Keratinocyte (primary cell): ENCODE measurements around the gene SETD7.

Source experiments
- EZH2 ChIP-seq: IDR thresholded peaks from one replicate; pipeline ENCODE4 v1.6.1; 2012; ENCODE audit warnings: inconsistent platforms, mild to moderate bottlenecking, low read length, moderate library complexity
- TF ChIP-seq, protein P1 (sequence below), 3 experiments: IDR thresholded peaks in 1 of 3; conservative IDR thresholded peaks in 1 of 3; optimal IDR thresholded peaks in 1 of 3; 2 replicates in 2 of 3; 3 replicates in 1 of 3; pipeline versions ENCODE3 to v1.5.1; 2011; ENCODE audit warnings: low read length in 3 of 3, mild to moderate bottlenecking in 3 of 3, moderate library complexity in 2 of 3, control low read depth in 1 of 3, inconsistent platforms in 1 of 3; ENCODE audit not compliant: insufficient read depth in 2 of 3; ENCODE audit errors: extremely low read depth in 1 of 3

DNA sequence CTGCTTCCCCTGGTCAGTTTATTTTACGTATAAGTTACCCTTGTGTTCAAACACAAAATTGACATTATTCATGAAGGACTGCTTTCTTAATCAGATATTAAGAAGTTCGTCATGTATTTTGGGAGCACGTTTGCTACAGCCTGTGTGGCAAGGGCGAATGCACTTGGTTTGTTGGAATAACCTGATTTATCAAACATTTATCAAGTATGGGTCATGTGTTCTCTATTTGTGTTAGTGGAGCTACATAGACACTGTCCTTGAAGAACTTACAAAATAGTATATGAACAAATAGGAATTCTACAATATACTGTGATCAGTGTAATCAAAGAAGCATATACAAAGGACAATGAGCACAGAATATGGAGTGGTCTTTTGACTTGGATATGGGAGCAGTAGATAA lies 79.7 kb downstream of the SETD7 start:
- TF ChIP-seq, protein P1, sequence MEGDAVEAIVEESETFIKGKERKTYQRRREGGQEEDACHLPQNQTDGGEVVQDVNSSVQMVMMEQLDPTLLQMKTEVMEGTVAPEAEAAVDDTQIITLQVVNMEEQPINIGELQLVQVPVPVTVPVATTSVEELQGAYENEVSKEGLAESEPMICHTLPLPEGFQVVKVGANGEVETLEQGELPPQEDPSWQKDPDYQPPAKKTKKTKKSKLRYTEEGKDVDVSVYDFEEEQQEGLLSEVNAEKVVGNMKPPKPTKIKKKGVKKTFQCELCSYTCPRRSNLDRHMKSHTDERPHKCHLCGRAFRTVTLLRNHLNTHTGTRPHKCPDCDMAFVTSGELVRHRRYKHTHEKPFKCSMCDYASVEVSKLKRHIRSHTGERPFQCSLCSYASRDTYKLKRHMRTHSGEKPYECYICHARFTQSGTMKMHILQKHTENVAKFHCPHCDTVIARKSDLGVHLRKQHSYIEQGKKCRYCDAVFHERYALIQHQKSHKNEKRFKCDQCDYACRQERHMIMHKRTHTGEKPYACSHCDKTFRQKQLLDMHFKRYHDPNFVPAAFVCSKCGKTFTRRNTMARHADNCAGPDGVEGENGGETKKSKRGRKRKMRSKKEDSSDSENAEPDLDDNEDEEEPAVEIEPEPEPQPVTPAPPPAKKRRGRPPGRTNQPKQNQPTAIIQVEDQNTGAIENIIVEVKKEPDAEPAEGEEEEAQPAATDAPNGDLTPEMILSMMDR (optimal IDR thresholded peaks at IDR 0.05 in 1 of 3, IDR thresholded peaks at IDR 0.05 in 1 of 3, conservative IDR thresholded peaks at IDR 0.05 in 1 of 3; ENCODE audit: extremely low read depth in 1 of 3, insufficient read depth in 2 of 3, low read length in 3 of 3), result no peak
- TF ChIP-seq EZH2, result no peak
